ENCODE results near the gene SPATA13.

SPATA13 gene

GRCh38 chr13:24172071-24172470, 11.6 kb downstream of the SPATA13 start:
- H3K4me3 ChIP-seq (ENCODE audit: low read length): no peak overlapping the region
- H3K4me1 ChIP-seq (ENCODE audit: control insufficient read depth, insufficient read depth, low read length): peaks cover 30% of the 10 kb centered on the region
- H3K27me3 ChIP-seq (replicated peaks; ENCODE audit: control insufficient read depth, insufficient read depth, low read length): no peaks in the 10 kb centered on the region
- H3K9me3 ChIP-seq (ENCODE audit: control insufficient read depth, low read length): no peaks in the 10 kb centered on the region
- H3K36me3 ChIP-seq (ENCODE audit: control insufficient read depth, insufficient read depth, low read length, severe bottlenecking): no peaks in the 10 kb centered on the region
- no peak for DNase-seq (ENCODE audit: low read depth)
- no peak overlapping the region for H3K9ac ChIP-seq (ENCODE audit: low read length)

- no peak overlapping the region for H3K9ac ChIP-seq (ENCODE audit: low read length)
- H3K27me3 ChIP-seq (replicated peaks; ENCODE audit: control insufficient read depth, insufficient read depth, low read length): no peaks in the 10 kb centered on the region
- no peak overlapping the region for H3K4me3 ChIP-seq (ENCODE audit: low read length)
- no peaks in the 10 kb centered on the region for H3K9me3 ChIP-seq (ENCODE audit: control insufficient read depth, low read length)
- H3K36me3 ChIP-seq (ENCODE audit: control insufficient read depth, insufficient read depth, low read length, severe bottlenecking): no peaks in the 10 kb centered on the region
- peaks cover 16% of the 10 kb centered on the region for H3K4me1 ChIP-seq (ENCODE audit: control insufficient read depth, insufficient read depth, low read length)
- no peak for DNase-seq (ENCODE audit: low read depth)
These were observed 13.3 kb downstream of the SPATA13 start for GRCh38 chr13:24173795-24174194.

- H3K9ac ChIP-seq (ENCODE audit: low read length): no peak overlapping the region
- DNase-seq (ENCODE audit: low read depth): no peak
- H3K4me3 ChIP-seq (ENCODE audit: low read length): no peak overlapping the region
- no peaks in the 10 kb centered on the region for H3K27me3 ChIP-seq (replicated peaks; ENCODE audit: control insufficient read depth, insufficient read depth, low read length)
- H3K4me1 ChIP-seq (ENCODE audit: control insufficient read depth, insufficient read depth, low read length): peaks cover 19% of the 10 kb centered on the region
- H3K36me3 ChIP-seq (ENCODE audit: control insufficient read depth, insufficient read depth, low read length, severe bottlenecking): no peaks in the 10 kb centered on the region
- no peaks in the 10 kb centered on the region for H3K9me3 ChIP-seq (ENCODE audit: control insufficient read depth, low read length)
These were observed 15.3 kb downstream of the SPATA13 start for GRCh38 chr13:24175847-24176246.

GRCh38 chr13:24176351-24177101, 16.0 kb downstream of the SPATA13 start:
- no peak overlapping the region for H3K4me3 ChIP-seq (ENCODE audit: low read length)
- no peak for DNase-seq (ENCODE audit: low read depth)
- H3K27me3 ChIP-seq (replicated peaks; ENCODE audit: control insufficient read depth, insufficient read depth, low read length): no peaks in the 10 kb centered on the region

GRCh38 chr13:24178847-24179485, 18.4 kb downstream of the SPATA13 start:
- Histone ChIP-seq H3K4me1 (ENCODE audit: control insufficient read depth, insufficient read depth, low read length) (peaks cover 12% of the 10 kb centered on the region), H3K36me3 (ENCODE audit: control insufficient read depth, insufficient read depth, low read length, severe bottlenecking) (no peaks in the 10 kb centered on the region), H3K27me3 (replicated peaks; ENCODE audit: control insufficient read depth, insufficient read depth, low read length) (no peaks in the 10 kb centered on the region), H3K9me3 (ENCODE audit: control insufficient read depth, low read length) (no peaks in the 10 kb centered on the region), H3K9ac (ENCODE audit: low read length) (no peak overlapping the region), H3K4me3 (ENCODE audit: low read length) (no peak overlapping the region)
- peak; percentile 61 for DNase-seq (ENCODE audit: low read depth)

More at GRCh38 chr13:24176351-24177101, 16.0 kb downstream of the SPATA13 start:
- Histone ChIP-seq H3K9me3 (ENCODE audit: control insufficient read depth, low read length) (no peaks in the 10 kb centered on the region), H3K4me1 (ENCODE audit: control insufficient read depth, insufficient read depth, low read length) (peaks cover 19% of the 10 kb centered on the region), H3K36me3 (ENCODE audit: control insufficient read depth, insufficient read depth, low read length, severe bottlenecking) (no peaks in the 10 kb centered on the region), H3K9ac (ENCODE audit: low read length) (no peak overlapping the region)

- no peaks in the 10 kb centered on the region for H3K9me3 ChIP-seq (ENCODE audit: control insufficient read depth, low read length)
- no peaks in the 10 kb centered on the region for H3K36me3 ChIP-seq (ENCODE audit: control insufficient read depth, insufficient read depth, low read length, severe bottlenecking)
- no peak overlapping the region for H3K4me3 ChIP-seq (ENCODE audit: low read length)
- H3K4me1 ChIP-seq (ENCODE audit: control insufficient read depth, insufficient read depth, low read length): peaks cover 12% of the 10 kb centered on the region
- no peak overlapping the region for H3K9ac ChIP-seq (ENCODE audit: low read length)
- no peaks in the 10 kb centered on the region for H3K27me3 ChIP-seq (replicated peaks; ENCODE audit: control insufficient read depth, insufficient read depth, low read length)
- DNase-seq (ENCODE audit: low read depth): no peak
These were observed 18.9 kb downstream of the SPATA13 start for GRCh38 chr13:24179486-24179850.

GRCh38 chr13:24180750-24181377, 20.3 kb downstream of the SPATA13 start:
- Histone ChIP-seq H3K27me3 (replicated peaks; ENCODE audit: control insufficient read depth, insufficient read depth, low read length) (no peaks in the 10 kb centered on the region), H3K9me3 (ENCODE audit: control insufficient read depth, low read length) (no peaks in the 10 kb centered on the region), H3K9ac (ENCODE audit: low read length) (no peak overlapping the region), H3K4me3 (ENCODE audit: low read length) (no peak overlapping the region), H3K36me3 (ENCODE audit: control insufficient read depth, insufficient read depth, low read length, severe bottlenecking) (no peaks in the 10 kb centered on the region), H3K4me1 (ENCODE audit: control insufficient read depth, insufficient read depth, low read length) (peaks cover 12% of the 10 kb centered on the region)
- peak; percentile 44 for DNase-seq (ENCODE audit: low read depth)

GRCh38 chr13:24181991-24182702, 21.6 kb downstream of the SPATA13 start:
- H3K9ac ChIP-seq (ENCODE audit: low read length): no peak overlapping the region
- no peak overlapping the region for H3K4me3 ChIP-seq (ENCODE audit: low read length)
- H3K36me3 ChIP-seq (ENCODE audit: control insufficient read depth, insufficient read depth, low read length, severe bottlenecking): no peaks in the 10 kb centered on the region
- H3K9me3 ChIP-seq (ENCODE audit: control insufficient read depth, low read length): no peaks in the 10 kb centered on the region
- peak; percentile 73 for DNase-seq (ENCODE audit: low read depth)
- peaks cover 14% of the 10 kb centered on the region for H3K4me1 ChIP-seq (ENCODE audit: control insufficient read depth, insufficient read depth, low read length)
- H3K27me3 ChIP-seq (replicated peaks; ENCODE audit: control insufficient read depth, insufficient read depth, low read length): no peaks in the 10 kb centered on the region

- H3K27me3 ChIP-seq (replicated peaks; ENCODE audit: control insufficient read depth, insufficient read depth, low read length): no peaks in the 10 kb centered on the region
- peaks cover 17% of the 10 kb centered on the region for H3K4me1 ChIP-seq (ENCODE audit: control insufficient read depth, insufficient read depth, low read length)
These were observed 22.2 kb downstream of the SPATA13 start for GRCh38 chr13:24182703-24183081.

GRCh38 chr13:24183741-24184182, 23.2 kb downstream of the SPATA13 start:
- H3K36me3 ChIP-seq (ENCODE audit: control insufficient read depth, insufficient read depth, low read length, severe bottlenecking): no peaks in the 10 kb centered on the region
- no peak overlapping the region for H3K4me3 ChIP-seq (ENCODE audit: low read length)
- H3K4me1 ChIP-seq (ENCODE audit: control insufficient read depth, insufficient read depth, low read length): peaks cover 17% of the 10 kb centered on the region
- H3K9me3 ChIP-seq (ENCODE audit: control insufficient read depth, low read length): no peaks in the 10 kb centered on the region
- no peak overlapping the region for H3K9ac ChIP-seq (ENCODE audit: low read length)
- no peak for DNase-seq (ENCODE audit: low read depth)
- H3K27me3 ChIP-seq (replicated peaks; ENCODE audit: control insufficient read depth, insufficient read depth, low read length): no peaks in the 10 kb centered on the region

More at GRCh38 chr13:24182703-24183081, 22.2 kb downstream of the SPATA13 start:
- Histone ChIP-seq H3K36me3 (ENCODE audit: control insufficient read depth, insufficient read depth, low read length, severe bottlenecking) (no peaks in the 10 kb centered on the region), H3K9me3 (ENCODE audit: control insufficient read depth, low read length) (no peaks in the 10 kb centered on the region), H3K4me3 (ENCODE audit: low read length) (no peak overlapping the region), H3K9ac (ENCODE audit: low read length) (no peak overlapping the region)
- no peak for DNase-seq (ENCODE audit: low read depth)

GRCh38 chr13:24184265-24184841, 23.8 kb downstream of the SPATA13 start:
- H3K4me3 ChIP-seq (ENCODE audit: low read length): no peak overlapping the region
- H3K9me3 ChIP-seq (ENCODE audit: control insufficient read depth, low read length): no peaks in the 10 kb centered on the region
- H3K36me3 ChIP-seq (ENCODE audit: control insufficient read depth, insufficient read depth, low read length, severe bottlenecking): no peaks in the 10 kb centered on the region
- H3K9ac ChIP-seq (ENCODE audit: low read length): no peak overlapping the region
- H3K27me3 ChIP-seq (replicated peaks; ENCODE audit: control insufficient read depth, insufficient read depth, low read length): no peaks in the 10 kb centered on the region
- H3K4me1 ChIP-seq (ENCODE audit: control insufficient read depth, insufficient read depth, low read length): peaks cover 15% of the 10 kb centered on the region
- DNase-seq (ENCODE audit: low read depth): no peak
